Measurements from ENCODE around the gene B3GNT3. TPM values are rescaled to one million over a fixed set of nuclear protein-coding genes. Genes with fewer than 3 reads are reported as not detected.
A peak's percentile ranks its signal among the peaks of the same experiment; 100 is the strongest.

Gene B3GNT3
- total RNA-seq, result 1 to 10 TPM in 1 of 5 donors, under 1 TPM in 4; 0.12 to 1.2 (median 0.79) TPM
- 0.37 TPM for total RNA-seq (2013)
- total RNA-seq, result 0 to 0.74 (median 0.15) reads per million in 29 experiments

GRCh38 chr19:17794731-17795494 lies at the start of gene B3GNT3:
B3GNT3 (plus strand) TSS chr19:17795138; CDS start chr19:17807808, 12,670 bp downstream.
- Histone ChIP-seq H3K36me3 (ENCODE audit: control insufficient read depth in 2 of 2, extremely low read depth in 1 of 2, insufficient read depth in 1 of 2, low read length in 1 of 2) (no peaks in the 10 kb centered on the region), H3K27ac (ENCODE audit: low read length) (no peak within 1 kb of the TSS), H3K4me1 (ENCODE audit: control insufficient read depth in 1 of 2, extremely low read depth in 1 of 2, insufficient read depth in 2 of 2, low read length in 2 of 2) (peaks cover 29 to 62% of the 10 kb centered on the region in 2 experiments), H3K27me3 (replicated peaks in 1 of 2; ENCODE audit: control insufficient read depth in 2 of 2, extremely low read depth in 1 of 2, insufficient read depth in 2 of 2, low read length in 1 of 2) (peaks cover 0 to 26% of the 10 kb centered on the region in 2 experiments), H3K4me3 (ENCODE audit: control insufficient read depth in 1 of 2, extremely low read depth in 1 of 2, low read length in 1 of 2) (peak within 1 kb of the TSS; percentile 38 to 62), H3K9me3 (no peaks in the 10 kb centered on the region)
- ChIA-PET POLR2A (no interaction called here), CTCF (interaction anchor here in 1 of 2 donors (1.0 kb wide), 1 partner anchor 53 kb away, joined by 3 read pairs; the partner anchor contains the start of gene JAK3)
- peak in 3 of 4 experiments; percentile 13 to 36 (median 33) for ATAC-seq (replicated peaks in 1 of 4)
- peak in 8 of 35 experiments; percentile 10 to 41 (median 23) for DNase-seq
- H3K36me3 Mint-ChIP-seq, result no peaks in the 10 kb centered on the region
- no peaks in the 10 kb centered on the region for H3K27me3 Mint-ChIP-seq
- peak within 1 kb of the TSS; percentile 55 to 77 (median 59) for H3K4me3 Mint-ChIP-seq
- H3K9me3 Mint-ChIP-seq, result no peaks in the 10 kb centered on the region
- H3K27ac Mint-ChIP-seq, result peak within 1 kb of the TSS; percentile 67 to 71
- 19% methylated on average over 41 of the region's 50 CpGs for WGBS (ENCODE audit: insufficient coverage)
- peaks cover 56 to 70% (median 61%) of the 10 kb centered on the region in 3 donors for H3K4me1 Mint-ChIP-seq

- peaks cover 37 to 48% (median 43%) of the 10 kb centered on the region in 3 donors for H3K4me1 Mint-ChIP-seq
- H3K4me3 ChIP-seq (ENCODE audit: control insufficient read depth in 1 of 2, extremely low read depth in 1 of 2, low read length in 1 of 2), result peak overlapping the region; percentile 38 to 54
- no peaks in the 10 kb centered on the region for H3K36me3 Mint-ChIP-seq
- H3K4me1 ChIP-seq (ENCODE audit: control insufficient read depth in 1 of 2, extremely low read depth in 1 of 2, insufficient read depth in 2 of 2, low read length in 2 of 2), result peaks cover 19 to 55% of the 10 kb centered on the region in 2 experiments
- H3K27ac ChIP-seq (ENCODE audit: low read length), result peak overlapping the region; percentile 65
- H3K9me3 ChIP-seq, result no peaks in the 10 kb centered on the region
- DNase-seq (peak; percentile 86 to 97 (median 93)), ATAC-seq (replicated peaks in 1 of 4) (peak; percentile 90 to 94 (median 91))
- no peaks in the 10 kb centered on the region for H3K36me3 ChIP-seq (ENCODE audit: control insufficient read depth in 2 of 2, extremely low read depth in 1 of 2, insufficient read depth in 1 of 2, low read length in 1 of 2)
- H3K27ac Mint-ChIP-seq, result peak overlapping the region in 1 of 2 donors; percentile 78
- H3K9me3 Mint-ChIP-seq, result no peaks in the 10 kb centered on the region
- POLR2A ChIA-PET, result interaction anchor here in 1 of 2 donors (0.6 kb wide), 1 partner anchor 1453 kb away, joined by 4 read pairs; no protein-coding TSS in a partner anchor
- peak overlapping the region; percentile 92 to 97 (median 94) for H3K4me3 Mint-ChIP-seq
- 6% methylated on average over 63 of the region's 75 CpGs for WGBS (ENCODE audit: insufficient coverage)
- H3K27me3 ChIP-seq (replicated peaks in 1 of 2; ENCODE audit: control insufficient read depth in 2 of 2, extremely low read depth in 1 of 2, insufficient read depth in 2 of 2, low read length in 1 of 2), result no peaks in the 10 kb centered on the region
- CTCF ChIA-PET, result interaction anchor here (0.6 to 1.0 kb wide), 3 partner anchors 32 to 1321 kb away, joined by 4 to 8 read pairs (median 4); partner anchors contain the start of gene RPL18A (in 1 of the 2)
- H3K27me3 Mint-ChIP-seq, result no peaks in the 10 kb centered on the region
Observed at GRCh38 chr19:17747205-17748098, 47.5 kb upstream of the B3GNT3 start.

- no peaks in the 10 kb centered on the region for H3K27me3 Mint-ChIP-seq
- no peaks in the 10 kb centered on the region for H3K27me3 ChIP-seq (replicated peaks in 1 of 2; ENCODE audit: control insufficient read depth in 2 of 2, extremely low read depth in 1 of 2, insufficient read depth in 2 of 2, low read length in 1 of 2)
- WGBS (ENCODE audit: insufficient coverage), result 100% methylated on average over 1 of the region's 6 CpGs
- peaks cover 0 to 3% of the 10 kb centered on the region in 2 donors for H3K36me3 ChIP-seq (ENCODE audit: control insufficient read depth in 2 of 2, extremely low read depth in 1 of 2, insufficient read depth in 1 of 2, low read length in 1 of 2)
- H3K4me3 ChIP-seq (ENCODE audit: control insufficient read depth in 1 of 2, extremely low read depth in 1 of 2, low read length in 1 of 2), result no peak overlapping the region
- CTCF ChIA-PET, result no interaction called here
- no peaks in the 10 kb centered on the region for H3K9me3 ChIP-seq
- H3K4me3 Mint-ChIP-seq, result peak overlapping the region; percentile 92 to 97 (median 94)
- H3K9me3 Mint-ChIP-seq, result no peaks in the 10 kb centered on the region
- peak overlapping the region; percentile 44 for H3K27ac ChIP-seq (ENCODE audit: low read length)
- DNase-seq, result no peak
- peak overlapping the region; percentile 94 to 97 for H3K27ac Mint-ChIP-seq
- no peaks in the 10 kb centered on the region for H3K36me3 Mint-ChIP-seq
- POLR2A ChIA-PET, result no interaction called here
- peaks cover 41 to 56% (median 46%) of the 10 kb centered on the region in 3 donors for H3K4me1 Mint-ChIP-seq
- no peak for ATAC-seq (replicated peaks in 1 of 4)
- peaks cover 23 to 70% of the 10 kb centered on the region in 2 experiments for H3K4me1 ChIP-seq (ENCODE audit: control insufficient read depth in 1 of 2, extremely low read depth in 1 of 2, insufficient read depth in 2 of 2, low read length in 2 of 2)
Observed at GRCh38 chr19:17748884-17749638, 45.9 kb upstream of the B3GNT3 start.

GRCh38 chr19:17749912-17750317 lies 45.0 kb upstream of the B3GNT3 start:
- peak overlapping the region; percentile 94 to 97 for H3K27ac Mint-ChIP-seq
- whole genome bisulfite sequencing (ENCODE audit: insufficient coverage), result 50% methylated on average over 8 of the region's 8 CpGs
- Histone ChIP-seq H3K9me3 (no peaks in the 10 kb centered on the region), H3K36me3 (ENCODE audit: control insufficient read depth in 2 of 2, extremely low read depth in 1 of 2, insufficient read depth in 1 of 2, low read length in 1 of 2) (peaks cover 6 to 12% of the 10 kb centered on the region in 2 donors), H3K27me3 (replicated peaks in 1 of 2; ENCODE audit: control insufficient read depth in 2 of 2, extremely low read depth in 1 of 2, insufficient read depth in 2 of 2, low read length in 1 of 2) (no peaks in the 10 kb centered on the region), H3K4me1 (ENCODE audit: control insufficient read depth in 1 of 2, extremely low read depth in 1 of 2, insufficient read depth in 2 of 2, low read length in 2 of 2) (peaks cover 29 to 78% of the 10 kb centered on the region in 2 experiments), H3K4me3 (ENCODE audit: control insufficient read depth in 1 of 2, extremely low read depth in 1 of 2, low read length in 1 of 2) (peak overlapping the region in 1 of 2 donors; percentile 82), H3K27ac (ENCODE audit: low read length) (peak overlapping the region; percentile 44)
- H3K4me3 Mint-ChIP-seq, result peak overlapping the region; percentile 92 to 97 (median 94)
- H3K27me3 Mint-ChIP-seq, result no peaks in the 10 kb centered on the region
- DNase-seq, result peak in 2 of 35 experiments; percentile 17 to 34
- no peaks in the 10 kb centered on the region for H3K9me3 Mint-ChIP-seq
- H3K4me1 Mint-ChIP-seq, result peaks cover 49 to 64% (median 52%) of the 10 kb centered on the region in 3 donors
- POLR2A ChIA-PET, result no interaction called here
- CTCF ChIA-PET, result no interaction called here
- peaks cover 5% of the 10 kb centered on the region for H3K36me3 Mint-ChIP-seq
- no peak for ATAC-seq (replicated peaks in 1 of 4)

GRCh38 chr19:17751103-17751911 lies 43.6 kb upstream of the B3GNT3 start, which contains the start of gene FCHO1:
FCHO1 (plus strand) TSS chr19:17751477; CDS start chr19:17755165, 3,688 bp downstream.
- H3K27me3 ChIP-seq (replicated peaks in 1 of 2; ENCODE audit: control insufficient read depth in 2 of 2, extremely low read depth in 1 of 2, insufficient read depth in 2 of 2, low read length in 1 of 2), result no peaks in the 10 kb centered on the region
- WGBS (ENCODE audit: insufficient coverage), result 0% methylated on average over 10 of the region's 28 CpGs
- peak; percentile 72 to 77 (median 77) for ATAC-seq (replicated peaks in 1 of 4)
- no peaks in the 10 kb centered on the region for H3K9me3 ChIP-seq
- ChIA-PET POLR2A (interaction anchor here in 1 of 2 donors (0.6 kb wide), 2 partner anchors 10 to 1161 kb away, joined by 4 read pairs; no protein-coding TSS in a partner anchor), CTCF (interaction anchor here in 1 of 2 donors (0.7 to 1.0 kb wide), 3 partner anchors 31 to 179 kb away, joined by 3 to 4 read pairs (median 4); partner anchors contain the start of gene RPL18A)
- Mint-ChIP-seq H3K36me3 (peaks cover 12% of the 10 kb centered on the region), H3K4me3 (peak within 1 kb of the TSS; percentile 92 to 97 (median 94)), H3K9me3 (no peaks in the 10 kb centered on the region), H3K27me3 (no peaks in the 10 kb centered on the region), H3K27ac (peak within 1 kb of the TSS; percentile 94 to 97), H3K4me1 (peaks cover 56 to 75% (median 61%) of the 10 kb centered on the region in 3 donors)
- H3K4me3 ChIP-seq (ENCODE audit: control insufficient read depth in 1 of 2, extremely low read depth in 1 of 2, low read length in 1 of 2), result peak within 1 kb of the TSS; percentile 81 to 82
- peaks cover 29 to 90% of the 10 kb centered on the region in 2 experiments for H3K4me1 ChIP-seq (ENCODE audit: control insufficient read depth in 1 of 2, extremely low read depth in 1 of 2, insufficient read depth in 2 of 2, low read length in 2 of 2)
- DNase-seq, result peak; percentile 78 to 91 (median 86)
- H3K36me3 ChIP-seq (ENCODE audit: control insufficient read depth in 2 of 2, extremely low read depth in 1 of 2, insufficient read depth in 1 of 2, low read length in 1 of 2), result peaks cover 6 to 25% of the 10 kb centered on the region in 2 donors
- H3K27ac ChIP-seq (ENCODE audit: low read length), result peak within 1 kb of the TSS; percentile 80
